ENCODE results near the gene AOAH.

GRCh38 chr7:36682102-36682501, 42.2 kb downstream of the AOAH start:
- TF ChIP-seq CTCF (conservative IDR thresholded peaks at IDR 0.05; ENCODE audit: low read length): peak; percentile 40
- TF ChIP-seq EZH2phosphoT487 (IDR thresholded peaks at IDR 0.05; ENCODE audit: borderline replicate concordance): no peak

Measured in Loucy (cell line).